AG10803 (cell line): ENCODE measurements around the gene KHDC1.
"Not testable (repeated sequence)": the region's sequence is repeated elsewhere in the genome, so short reads cannot be mapped to it uniquely, and the experiment has no call there.

ENCODE experiments used
- DNase-seq: peaks from one replicate; pipeline ENCODE4 v3.0.0; 2010; ENCODE audit warnings: low read depth
- H3K4me3 ChIP-seq: 2 replicates; pipeline ENCODE4 v1.5.1; 2011; ENCODE audit warnings: mild to moderate bottlenecking, low read length, control low read depth
- TF ChIP-seq, protein P1 (sequence below): conservative IDR thresholded peaks from 2 replicates; pipeline ENCODE4 v1.5.1; 2011; ENCODE audit warnings: mild to moderate bottlenecking, low read length, control low read depth, inconsistent platforms

KHDC1 gene, protein sequence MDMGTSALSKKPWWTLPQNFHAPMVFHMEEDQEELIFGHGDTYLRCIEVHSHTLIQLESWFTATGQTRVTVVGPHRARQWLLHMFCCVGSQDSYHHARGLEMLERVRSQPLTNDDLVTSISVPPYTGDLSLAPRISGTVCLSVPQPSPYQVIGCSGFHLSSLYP

DNA sequence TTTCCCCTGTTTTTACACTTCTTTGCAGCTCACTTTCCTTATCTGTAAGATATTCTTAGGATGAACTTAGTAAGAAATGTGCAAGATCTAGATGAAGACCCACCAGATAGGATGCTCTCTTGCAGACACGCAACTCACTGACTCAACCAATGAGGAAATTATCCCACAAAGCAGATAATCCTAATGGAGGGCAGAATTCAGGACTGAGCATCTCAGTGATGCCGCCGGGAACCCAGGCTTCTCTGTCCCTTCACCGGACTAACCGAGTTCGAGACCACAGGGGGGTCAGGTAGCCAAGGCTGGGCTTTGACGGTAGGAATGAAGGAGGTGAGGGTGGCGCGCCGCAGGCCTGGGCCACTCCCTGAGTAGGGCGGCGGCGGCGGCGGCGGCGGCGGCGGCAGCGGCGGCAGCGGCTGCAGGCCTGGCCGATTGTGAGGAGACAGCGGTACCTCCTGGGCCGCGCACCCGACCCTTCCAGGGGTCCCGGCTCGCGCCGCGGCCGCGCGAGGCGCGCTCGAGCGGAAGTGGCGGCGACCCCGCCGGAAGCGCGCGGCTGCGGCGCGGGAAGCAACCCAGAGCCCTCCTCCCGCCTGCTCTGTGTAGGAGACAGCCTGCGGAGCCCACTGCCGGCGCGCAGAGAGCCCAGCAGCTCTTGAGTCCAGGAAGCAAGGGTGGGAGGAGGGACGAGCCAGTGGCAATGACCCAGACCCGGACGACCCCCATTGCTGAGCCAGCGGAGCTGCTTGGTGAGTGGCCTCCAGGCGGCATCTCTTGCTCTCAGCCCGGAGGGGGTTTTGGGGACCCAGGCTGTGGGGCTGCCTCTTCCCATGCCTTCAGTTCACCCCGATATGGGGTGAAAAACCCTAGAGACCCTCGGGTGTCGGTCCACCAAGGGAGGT lies at the start of gene KHDC1:
Gene KHDC1, minus strand, starts transcription at position 526 of the 899 bp plus-strand sequence. CDS start 20,679 bp downstream, outside the sequence.
- TF ChIP-seq, protein P1, sequence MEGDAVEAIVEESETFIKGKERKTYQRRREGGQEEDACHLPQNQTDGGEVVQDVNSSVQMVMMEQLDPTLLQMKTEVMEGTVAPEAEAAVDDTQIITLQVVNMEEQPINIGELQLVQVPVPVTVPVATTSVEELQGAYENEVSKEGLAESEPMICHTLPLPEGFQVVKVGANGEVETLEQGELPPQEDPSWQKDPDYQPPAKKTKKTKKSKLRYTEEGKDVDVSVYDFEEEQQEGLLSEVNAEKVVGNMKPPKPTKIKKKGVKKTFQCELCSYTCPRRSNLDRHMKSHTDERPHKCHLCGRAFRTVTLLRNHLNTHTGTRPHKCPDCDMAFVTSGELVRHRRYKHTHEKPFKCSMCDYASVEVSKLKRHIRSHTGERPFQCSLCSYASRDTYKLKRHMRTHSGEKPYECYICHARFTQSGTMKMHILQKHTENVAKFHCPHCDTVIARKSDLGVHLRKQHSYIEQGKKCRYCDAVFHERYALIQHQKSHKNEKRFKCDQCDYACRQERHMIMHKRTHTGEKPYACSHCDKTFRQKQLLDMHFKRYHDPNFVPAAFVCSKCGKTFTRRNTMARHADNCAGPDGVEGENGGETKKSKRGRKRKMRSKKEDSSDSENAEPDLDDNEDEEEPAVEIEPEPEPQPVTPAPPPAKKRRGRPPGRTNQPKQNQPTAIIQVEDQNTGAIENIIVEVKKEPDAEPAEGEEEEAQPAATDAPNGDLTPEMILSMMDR = peak; percentile 12; the same call in 1 of the 2 replicates
- H3K4me3 ChIP-seq = peak within 1 kb of the TSS; percentile 90
- peak; percentile 53 for DNase-seq

DNA sequence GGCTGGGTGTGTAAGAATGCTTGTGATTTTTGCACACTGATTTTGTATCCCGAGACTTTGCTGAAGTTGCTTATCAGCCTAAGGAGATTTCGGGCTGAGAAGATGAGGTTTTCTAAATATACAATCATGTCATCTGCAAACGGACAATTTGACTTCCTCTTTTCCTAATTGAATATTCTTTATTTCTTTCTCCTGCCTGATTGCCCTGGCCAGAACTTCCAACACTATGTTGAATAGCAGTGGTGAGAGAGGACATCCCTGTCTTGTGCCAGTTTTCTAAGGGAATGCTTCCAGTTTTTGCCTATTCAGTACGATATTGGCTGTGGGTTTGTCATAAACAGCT lies 47.5 kb upstream of the KHDC1 start:
- H3K4me3 ChIP-seq = peak overlapping the region; percentile 72
- not testable (repeated sequence) for DNase-seq

DNA sequence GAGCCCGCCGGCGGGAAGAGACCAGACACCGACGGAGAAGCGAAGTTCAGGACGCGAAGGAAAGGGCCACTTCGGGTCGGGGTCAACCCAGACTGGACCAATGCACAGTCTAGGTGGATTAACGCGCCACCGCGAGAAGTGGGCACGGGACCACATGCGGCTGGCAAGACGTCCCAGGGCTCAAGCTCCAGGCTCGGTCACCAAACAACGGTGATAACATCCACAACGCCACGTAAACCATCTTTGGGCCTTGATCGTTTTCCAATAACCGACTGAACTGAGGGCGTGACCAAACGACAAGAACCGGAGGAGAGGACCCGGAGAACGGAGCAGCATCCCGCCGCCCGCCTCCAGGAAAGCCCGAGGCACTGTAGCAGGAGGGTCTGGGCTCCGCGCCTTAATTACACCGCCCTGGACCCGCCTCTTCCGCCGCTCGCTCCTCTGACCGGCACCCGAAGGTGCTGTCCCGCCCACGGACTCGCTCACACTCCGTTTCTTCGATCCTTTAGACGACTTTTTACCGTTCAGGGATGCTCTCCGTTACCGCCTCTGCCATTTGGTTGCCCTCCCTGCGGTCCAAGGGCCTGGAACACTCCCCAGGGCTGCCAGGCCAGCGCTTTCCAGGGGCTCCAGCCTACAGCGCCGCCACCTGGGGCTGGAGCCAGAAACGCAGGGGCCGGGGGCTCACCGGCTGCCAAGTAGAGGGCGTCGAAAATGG lies 46.9 kb upstream of the KHDC1 start:
- TF ChIP-seq, protein P1 = peak; percentile 43
- peak; percentile 45 for DNase-seq
- peak overlapping the region; percentile 72 for H3K4me3 ChIP-seq

DNA sequence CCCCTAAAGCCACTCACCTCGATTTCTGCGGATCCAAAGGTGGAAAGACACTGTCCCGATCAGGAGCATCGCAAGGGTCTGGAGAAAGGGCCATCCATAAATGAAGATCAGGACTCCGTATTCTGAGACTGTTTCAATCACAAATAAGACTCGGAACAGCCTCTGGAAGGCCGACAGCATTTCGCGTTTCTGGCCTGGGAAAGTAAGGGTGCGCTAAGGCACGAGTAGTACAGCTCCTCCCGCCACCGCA lies 46.5 kb upstream of the KHDC1 start:
- TF ChIP-seq, protein P1 = no peak
- no peak for DNase-seq
- H3K4me3 ChIP-seq = peak overlapping the region; percentile 72

DNA sequence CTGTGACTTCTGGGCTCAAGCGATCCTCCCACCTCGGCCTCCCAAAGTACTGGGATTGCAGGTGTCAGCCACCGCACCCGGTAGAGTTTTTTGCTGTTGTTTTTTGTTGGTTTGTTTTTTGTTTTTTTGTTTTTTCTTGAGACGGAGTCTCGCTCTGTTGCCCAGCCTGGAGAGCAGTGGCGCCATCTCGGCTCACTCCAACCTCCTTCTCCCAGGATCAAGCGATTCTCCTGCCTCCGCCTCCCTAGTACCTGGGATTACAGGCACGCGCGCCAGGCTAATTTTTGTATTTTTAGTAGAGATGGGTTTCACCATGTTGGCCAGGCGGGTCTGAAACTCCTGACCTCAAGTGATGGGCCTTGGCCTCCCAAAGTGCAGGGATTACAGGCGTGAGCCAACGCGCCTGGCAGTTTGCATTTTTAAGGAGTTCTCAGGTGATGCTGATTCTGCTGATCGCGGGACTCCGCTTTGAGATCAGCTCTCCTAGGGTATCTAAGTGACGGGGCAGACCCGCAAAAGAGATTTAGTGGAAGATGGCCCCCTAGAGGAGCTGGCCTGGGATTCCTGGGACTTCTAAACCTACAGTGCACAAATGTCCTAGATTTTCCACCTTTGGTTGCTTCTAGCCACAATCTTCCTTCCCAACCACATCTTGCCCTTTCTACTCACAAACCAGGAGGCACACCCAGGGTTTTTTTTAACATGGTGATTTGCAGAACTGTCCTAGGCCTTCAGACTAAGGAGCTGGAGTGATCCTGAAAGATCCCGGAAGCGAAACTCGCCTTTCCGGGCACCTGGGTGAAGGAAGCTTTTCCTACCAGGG lies 45.9 kb upstream of the KHDC1 start:
- TF ChIP-seq, protein P1 = peak; percentile 17
- H3K4me3 ChIP-seq = peak overlapping the region; percentile 72
- DNase-seq = peak; percentile 14

DNA sequence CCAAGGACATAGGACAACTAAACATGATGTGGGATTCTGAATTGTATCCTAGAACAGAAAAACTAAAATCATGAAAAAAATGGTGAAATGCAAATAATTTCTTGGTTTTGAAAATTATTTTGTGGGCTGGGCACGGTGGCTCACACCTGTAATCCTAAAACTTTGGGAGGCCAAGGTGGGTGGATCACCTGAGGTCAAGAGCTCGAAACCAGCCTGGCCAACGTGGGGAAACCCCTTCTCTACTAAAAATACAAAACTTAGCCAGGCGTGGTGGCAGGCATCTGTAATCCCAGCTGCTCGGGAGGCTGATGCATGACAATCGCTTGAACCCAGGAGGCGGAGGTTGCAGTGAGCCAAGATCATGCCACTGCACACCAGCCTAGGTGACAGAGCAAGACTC lies 40.8 kb upstream of the KHDC1 start:
- not testable (repeated sequence) for H3K4me3 ChIP-seq, DNase-seq

DNA sequence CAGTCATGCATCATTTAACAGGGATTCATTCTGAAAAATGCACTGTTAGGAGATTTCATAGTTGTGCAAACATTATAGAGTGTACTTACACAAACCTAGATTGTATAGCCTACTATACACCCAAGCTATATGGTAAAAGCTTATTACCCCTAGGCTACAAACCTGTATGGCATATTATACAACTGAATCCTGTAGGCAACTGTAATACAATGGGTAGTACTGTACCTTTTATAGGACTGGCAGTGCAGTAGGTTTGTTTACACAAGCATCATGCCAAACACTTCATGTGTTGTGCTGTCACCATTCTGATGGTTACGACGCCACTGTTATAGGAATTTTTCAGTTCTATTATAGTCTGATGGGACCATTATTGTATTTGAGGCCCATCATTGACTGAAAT lies 39.3 kb upstream of the KHDC1 start:
- DNase-seq = no peak
- TF ChIP-seq, protein P1 = no peak
- H3K4me3 ChIP-seq = no peak overlapping the region
